ENCODE measurements around the gene TUBGCP2. TPM values are rescaled to one million over a fixed set of nuclear protein-coding genes. Genes with fewer than 3 reads are reported as not detected.

The TUBGCP2 gene
- polyA plus RNA-seq, 1 donor (not counting 4 experiments of a cell fraction or from before 2014, with no cell fraction given), result 55.8 TPM

- no peak overlapping the region for H3K27ac ChIP-seq (ENCODE audit: control insufficient read depth, insufficient read depth, low read length)
- FAIRE-seq (no peak), DNase-seq (ENCODE audit: low read depth, low spot score) (no peak)
- dilution Hi-C loops (cut with MboI; ENCODE audit: extremely low pct_ligation_motif_present, low sequenced_read_pairs), result no loop called here
- no peak overlapping the region for H2AFZ ChIP-seq (ENCODE audit: control insufficient read depth, low read length)
- TF ChIP-seq CTCF (optimal IDR thresholded peaks at IDR 0.05 in 1 of 3, IDR thresholded peaks at IDR 0.05 in 1 of 3, conservative IDR thresholded peaks at IDR 0.05 in 1 of 3; ENCODE audit: extremely low read depth in 1 of 3, insufficient read depth in 2 of 3, low read length in 3 of 3) (no peak), EZH2 (IDR thresholded peaks at IDR 0.05; ENCODE audit: low read length) (peak; percentile 22)
- H3K4me1 ChIP-seq (ENCODE audit: control insufficient read depth, extremely low read depth, insufficient read depth, low read length), result no peaks in the 10 kb centered on the region
- H3K36me3 ChIP-seq (ENCODE audit: control insufficient read depth in 2 of 2, extremely low read depth in 1 of 2, insufficient read depth in 2 of 2, low read length in 2 of 2), result no peaks in the 10 kb centered on the region
- no peak overlapping the region for H3K4me2 ChIP-seq (ENCODE audit: control insufficient read depth, extremely low read depth, insufficient read depth, low read depth, low read length)
- H3K9ac ChIP-seq (ENCODE audit: control insufficient read depth, extremely low read depth, insufficient read depth, low read length), result no peak overlapping the region
- no peaks in the 10 kb centered on the region for H3K79me2 ChIP-seq (ENCODE audit: control insufficient read depth, insufficient read depth, low read length)
- no peaks in the 10 kb centered on the region for H3K9me1 ChIP-seq (ENCODE audit: control insufficient read depth, extremely low read depth, insufficient read depth, low read length)
- no peaks in the 10 kb centered on the region for H3K9me3 ChIP-seq (ENCODE audit: control insufficient read depth, low read depth, low read length)
- H3K27me3 ChIP-seq (ENCODE audit: control insufficient read depth, extremely low read depth, insufficient read depth, low read length), result peaks cover 28% of the 10 kb centered on the region
- no peak overlapping the region for H3K4me3 ChIP-seq (ENCODE audit: control insufficient read depth in 2 of 3, extremely low read depth in 1 of 3, insufficient read depth in 2 of 3, low read depth in 1 of 3, low read length in 3 of 3)
- H4K20me1 ChIP-seq (ENCODE audit: control insufficient read depth, extremely low read depth, insufficient read depth, low read length), result no peaks in the 10 kb centered on the region
These were observed 58.5 kb downstream of the TUBGCP2 start for GRCh38 chr10:133249975-133250754.

GRCh38 chr10:133249094-133249780 lies 59.4 kb downstream of the TUBGCP2 start:
- Histone ChIP-seq H3K27ac (ENCODE audit: control insufficient read depth, insufficient read depth, low read length) (no peak overlapping the region), H3K4me3 (ENCODE audit: control insufficient read depth in 2 of 3, extremely low read depth in 1 of 3, insufficient read depth in 2 of 3, low read depth in 1 of 3, low read length in 3 of 3) (no peak overlapping the region), H3K9me3 (ENCODE audit: control insufficient read depth, low read depth, low read length) (no peaks in the 10 kb centered on the region), H3K4me2 (ENCODE audit: control insufficient read depth, extremely low read depth, insufficient read depth, low read depth, low read length) (no peak overlapping the region), H3K9me1 (ENCODE audit: control insufficient read depth, extremely low read depth, insufficient read depth, low read length) (no peaks in the 10 kb centered on the region), H3K79me2 (ENCODE audit: control insufficient read depth, insufficient read depth, low read length) (no peaks in the 10 kb centered on the region), H4K20me1 (ENCODE audit: control insufficient read depth, extremely low read depth, insufficient read depth, low read length) (no peaks in the 10 kb centered on the region), H2AFZ (ENCODE audit: control insufficient read depth, low read length) (no peak overlapping the region), H3K36me3 (ENCODE audit: control insufficient read depth in 2 of 2, extremely low read depth in 1 of 2, insufficient read depth in 2 of 2, low read length in 2 of 2) (no peaks in the 10 kb centered on the region), H3K4me1 (ENCODE audit: control insufficient read depth, extremely low read depth, insufficient read depth, low read length) (no peaks in the 10 kb centered on the region), H3K27me3 (ENCODE audit: control insufficient read depth, extremely low read depth, insufficient read depth, low read length) (peaks cover 32% of the 10 kb centered on the region), H3K9ac (ENCODE audit: control insufficient read depth, extremely low read depth, insufficient read depth, low read length) (no peak overlapping the region)
- no peak for TF ChIP-seq EZH2 (IDR thresholded peaks at IDR 0.05; ENCODE audit: low read length)
- TF ChIP-seq CTCF (optimal IDR thresholded peaks at IDR 0.05 in 1 of 3, IDR thresholded peaks at IDR 0.05 in 1 of 3, conservative IDR thresholded peaks at IDR 0.05 in 1 of 3; ENCODE audit: extremely low read depth in 1 of 3, insufficient read depth in 2 of 3, low read length in 3 of 3), result no peak
- no peak for DNase-seq (ENCODE audit: low read depth, low spot score)
- FAIRE-seq, result no peak
- dilution Hi-C loops (cut with MboI; ENCODE audit: extremely low pct_ligation_motif_present, low sequenced_read_pairs), result no loop called here

All from keratinocyte (primary cell).